ENCODE measurements around the gene PARD3B.

- no peak for TF ChIP-seq CTCF (conservative IDR thresholded peaks at IDR 0.05)
- no peak for TF ChIP-seq EZH2 (IDR thresholded peaks at IDR 0.05; ENCODE audit: low read depth)
Observed at GRCh38 chr2:205103699-205104098, 558.4 kb downstream of the PARD3B start.

Measured in PC-9 (cell line).